ENCODE measurements around the gene CCR5. TPM values are rescaled to one million over a fixed set of nuclear protein-coding genes. Genes with fewer than 3 reads are reported as not detected.

The CCR5 gene
- total and polyA plus RNA-seq, 2 of the 8 experiments (the other 6 are each of a cell fraction or from before 2014, with no cell fraction given) = not detected

- Histone ChIP-seq H4K91ac (replicated peaks; ENCODE audit: insufficient read length, low read length) (no peak overlapping the region), H3K27ac (ENCODE audit: low read depth, low read length) (no peak overlapping the region), H2BK120ac (replicated peaks; ENCODE audit: low read depth, low read length) (no peak overlapping the region), H4K5ac (ENCODE audit: insufficient read length, low read depth, low read length) (no peak overlapping the region), H3K23me2 (ENCODE audit: low read depth, low read length) (no peaks in the 10 kb centered on the region), H4K8ac (ENCODE audit: extremely low read depth, insufficient read depth, low read length) (no peak overlapping the region), H2BK12ac (ENCODE audit: low read depth, low read length) (no peak overlapping the region), H3K79me1 (ENCODE audit: low read depth, low read length) (no peaks in the 10 kb centered on the region), H4K20me1 (replicated peaks in 1 of 2; ENCODE audit: control insufficient read depth in 1 of 2, insufficient read depth in 2 of 2, low read length in 2 of 2) (no peaks in the 10 kb centered on the region), H2BK20ac (ENCODE audit: low read length) (no peak overlapping the region), H3K36me3 (ENCODE audit: control insufficient read depth in 2 of 4, insufficient read depth in 4 of 4, low read length in 3 of 4) (no peaks in the 10 kb centered on the region), H3K4me3 (ENCODE audit: extremely low read depth in 1 of 4, insufficient read depth in 2 of 4, low read depth in 3 of 4, low read length in 4 of 4) (no peak overlapping the region), H3K14ac (ENCODE audit: insufficient read length) (no peak overlapping the region), H3K56ac (replicated peaks; ENCODE audit: insufficient read length, low read depth, low read length) (no peak overlapping the region), H2BK5ac (ENCODE audit: low read depth, low read length) (no peak overlapping the region), H3K4me2 (ENCODE audit: insufficient read depth in 1 of 2, low read depth in 2 of 2, low read length in 2 of 2) (no peak overlapping the region), H3K4ac (replicated peaks; ENCODE audit: insufficient read length, low read depth, low read length) (no peak overlapping the region), H3K23ac (ENCODE audit: insufficient read length) (no peak overlapping the region), H2AFZ (ENCODE audit: low read length) (no peak overlapping the region), H3K79me2 (ENCODE audit: control insufficient read depth in 1 of 2, insufficient read depth in 2 of 2, low read length in 2 of 2) (no peaks in the 10 kb centered on the region), H2BK15ac (ENCODE audit: low read length) (no peak overlapping the region), H3K9ac (replicated peaks in 1 of 4; ENCODE audit: extremely low read depth in 1 of 4, low read depth in 3 of 4, low read length in 3 of 4) (no peak overlapping the region), H3K9me3 (ENCODE audit: insufficient read depth in 2 of 2, low read depth in 1 of 2, low read length in 1 of 2) (no peaks in the 10 kb centered on the region), H3K27me3 (replicated peaks in 1 of 4; ENCODE audit: control insufficient read depth in 3 of 4, extremely low read depth in 1 of 4, insufficient read depth in 3 of 4, low read length in 3 of 4) (peaks cover 0 to 5% (median 0%) of the 10 kb centered on the region in 4 experiments; a peak in 1 of 7 replicates), H3K4me1 (replicated peaks in 1 of 4; ENCODE audit: control insufficient read depth in 3 of 4, insufficient read depth in 4 of 4, low read length in 3 of 4) (no peaks in the 10 kb centered on the region), H3K18ac (ENCODE audit: extremely low read depth, low read length) (no peak overlapping the region), H2AK5ac (ENCODE audit: low read depth, low read length) (no peak overlapping the region)
- CTCF ChIA-PET (ENCODE audit: partially characterized antibody) = interaction anchor here (0.7 to 12.9 kb wide), 25 partner anchors 8 to 494 kb away, joined by 3 to 164 read pairs (median 5); partner anchors contain the start of genes CCR1 and CCRL2
- DNase-seq (ENCODE audit: low read depth in 1 of 2, low spot score in 2 of 2) (no peak), FAIRE-seq (no peak)
- POLR2A ChIA-PET (ENCODE audit: partially characterized antibody) = no interaction called here
- 85% methylated on average over 6 of the region's 6 CpGs; no CpG with 5 or more reads in 1 of the 2 experiments for WGBS, 2 experiments (ENCODE audit: extremely low coverage in 1 of 2, insufficient coverage in 1 of 2, insufficient read length in 1 of 2, insufficient replicate concordance in 2 of 2, low coverage in 1 of 2, low lambda C conversion rate in 2 of 2, missing lambda C conversion rate in 1 of 2)
- no peak for TF ChIP-seq SRF (IDR thresholded peaks at IDR 0.05; ENCODE audit: low read depth, low read length)
- no peak for TF ChIP-seq SIX5 (IDR thresholded peaks at IDR 0.05; ENCODE audit: low read depth, low read length)
- TF ChIP-seq JUN (IDR thresholded peaks at IDR 0.05; ENCODE audit: low read depth, low read length) = no peak
- no peak for TF ChIP-seq BRCA1 (IDR thresholded peaks at IDR 0.05; ENCODE audit: low read depth, low read length)
- no peak for TF ChIP-seq KDM4A (IDR thresholded peaks at IDR 0.05; ENCODE audit: low read depth, low read length, severe bottlenecking)
- TF ChIP-seq JUND (IDR thresholded peaks at IDR 0.05; ENCODE audit: low read length) = no peak
- no peak for TF ChIP-seq MAFK (IDR thresholded peaks at IDR 0.05; ENCODE audit: low read depth, low read length)
- no peak for TF ChIP-seq SP2 (IDR thresholded peaks at IDR 0.05; ENCODE audit: low read length)
- TF ChIP-seq PHF8 (conservative IDR thresholded peaks at IDR 0.05; ENCODE audit: low read depth, low read length) = no peak
- no peak for TF ChIP-seq SP1 (IDR thresholded peaks at IDR 0.05; ENCODE audit: low read depth, low read length)
- TF ChIP-seq GTF2F1 (IDR thresholded peaks at IDR 0.05; ENCODE audit: borderline replicate concordance, low read depth, low read length) = no peak
- TF ChIP-seq SP4 (IDR thresholded peaks at IDR 0.05; ENCODE audit: low read length) = no peak
- TF ChIP-seq TBP (IDR thresholded peaks at IDR 0.05; ENCODE audit: low read depth, low read length) = no peak
These were observed 1.0 kb upstream of the CCR5 start for GRCh38 chr3:46369675-46370132.
